Endothelial cell of umbilical vein (primary cell): ENCODE data around the gene DPEP2. TPM values are rescaled to one million over a fixed set of nuclear protein-coding genes. Genes with fewer than 3 reads are reported as not detected.

Experiments
- BruUV-seq: library from RNA; stranded (reverse); fragments of 400-500 nt; replicated peaks from 2 replicates; lab custom pipeline; 2021; lab: Mats Ljungman, UMichigan
- CTCF ChIA-PET: fragments of 300-600, 350-600 bp; sonication (Branson Sonifier 250); formaldehyde crosslinking; loops from one replicate; lab custom pipeline; 2021; ENCODE audit warnings: antibody characterized with exemption, inconsistent platforms; lab: Charles Lee
- POLR2A ChIA-PET: fragments of 300-600, 350-600 bp; sonication (Branson Sonifier 250); formaldehyde crosslinking; loops from one replicate; lab custom pipeline; 2021; ENCODE audit warnings: antibody characterized with exemption, inconsistent platforms; lab: Charles Lee
- DNase-seq: peaks from one replicate; pipeline ENCODE4 v3.0.0-alpha.2; 2011; ENCODE audit warnings: low read depth, low spot score
- FAIRE-seq: peaks from 2 replicates; lab custom pipeline; 2011; peaks lifted over from hg19 to GRCh38; lab: Jason Lieb, UNC
- H2AFZ ChIP-seq: 2 replicates; pipeline ENCODE4 v1.6.0; 2012; ENCODE audit warnings: low read depth, low read length, control low read depth, inconsistent platforms
- H3K27ac ChIP-seq: 2 replicates; pipeline ENCODE4 v1.5.1; 2011; ENCODE audit warnings: low read depth, mild to moderate bottlenecking, control low read depth, low read length, moderate library complexity; ENCODE audit not compliant: insufficient read depth
- H3K27me3 ChIP-seq, 2 experiments: 2 replicates each; pipeline versions ENCODE4 v1.6.0 to v1.6.1; 2011; ENCODE audit warnings: low read length in 2 of 2, mixed read lengths in 1 of 2; ENCODE audit not compliant: control insufficient read depth in 2 of 2, insufficient read depth in 2 of 2
- H3K36me3 ChIP-seq, 2 experiments: 2 replicates in 1 of 2; 3 replicates in 1 of 2; pipeline ENCODE4 v1.5.1; 2011; ENCODE audit warnings: low read length in 2 of 2, mild to moderate bottlenecking in 1 of 2, moderate library complexity in 1 of 2; ENCODE audit not compliant: control insufficient read depth in 2 of 2, insufficient read depth in 2 of 2; ENCODE audit errors: extremely low read depth in 1 of 2
- H3K4me1 ChIP-seq: 3 replicates; pipeline ENCODE4 v1.5.1; 2011; ENCODE audit warnings: mild to moderate bottlenecking, low read length; ENCODE audit not compliant: control insufficient read depth, insufficient read depth; ENCODE audit errors: extremely low read depth
- H3K4me2 ChIP-seq: 2 replicates; pipeline ENCODE4 v1.6.1; 2011; ENCODE audit warnings: low read length, control low read depth, mixed read lengths; ENCODE audit not compliant: insufficient read depth
- H3K4me3 ChIP-seq, 3 experiments: fragments of 200-600 bp in 1 of 3; sonication (generic), shearing (Covaris generic) in 1 of 3; replicated peaks in 1 of 3; 2 replicates each; pipeline ENCODE4 v1.5.1; 2011 to 2016; ENCODE audit warnings: control low read depth in 3 of 3, low read length in 3 of 3, mild to moderate bottlenecking in 2 of 3, inconsistent platforms in 1 of 3, low read depth in 1 of 3, moderate library complexity in 1 of 3; ENCODE audit not compliant: insufficient read depth in 1 of 3
- H3K79me2 ChIP-seq: 2 replicates; pipeline ENCODE4 v1.6.0; 2012; ENCODE audit warnings: low read length, inconsistent platforms; ENCODE audit not compliant: control insufficient read depth, insufficient read depth
- H3K9ac ChIP-seq: replicated peaks from 2 replicates; pipeline ENCODE3; 2011; ENCODE audit warnings: low read length, control low read depth; ENCODE audit not compliant: insufficient read depth; ENCODE audit errors: extremely low read depth
- H3K9me1 ChIP-seq: replicated peaks from 3 replicates; pipeline ENCODE4 v1.6.0; 2011; ENCODE audit warnings: mild to moderate bottlenecking, low read length; ENCODE audit not compliant: control insufficient read depth, insufficient read depth; ENCODE audit errors: extremely low read depth
- H3K9me3 ChIP-seq: replicated peaks from 2 replicates; pipeline ENCODE4 v1.5.1; 2012; ENCODE audit warnings: low read length, inconsistent platforms; ENCODE audit not compliant: control insufficient read depth, insufficient read depth
- H4K20me1 ChIP-seq: replicated peaks from 2 replicates; pipeline ENCODE3; 2011; ENCODE audit warnings: mild to moderate bottlenecking, low read length; ENCODE audit not compliant: control insufficient read depth, insufficient read depth; ENCODE audit errors: extremely low read depth
- CTCF ChIP-seq, 2 donors: IDR thresholded peaks; 1 replicate in 1 of 2; 2 replicates in 1 of 2; pipeline ENCODE4 v1.5.1; 2011; ENCODE audit warnings: low read length in 2 of 2, mild to moderate bottlenecking in 2 of 2, moderate library complexity in 2 of 2, control low read depth in 1 of 2, inconsistent platforms in 1 of 2, low read depth in 1 of 2; ENCODE audit not compliant: insufficient read depth in 1 of 2; ENCODE audit errors: extremely low read depth in 1 of 2
- EZH2 ChIP-seq: IDR thresholded peaks from 2 replicates; pipeline ENCODE4 v1.6.1; 2012; ENCODE audit warnings: borderline replicate concordance, low read depth, mild to moderate bottlenecking, moderate library complexity, low read length, inconsistent platforms; ENCODE audit not compliant: severe bottlenecking
- FOS ChIP-seq: IDR thresholded peaks from 2 replicates; pipeline ENCODE4 v1.6.1; 2011; ENCODE audit warnings: mild to moderate bottlenecking, low read length, moderate library complexity, borderline replicate concordance; ENCODE audit not compliant: insufficient read depth
- GATA2 ChIP-seq: IDR thresholded peaks from 2 replicates; pipeline ENCODE4 v1.7.0; 2011; ENCODE audit warnings: low read depth, mild to moderate bottlenecking, moderate library complexity, mixed read lengths, low read length; ENCODE audit not compliant: insufficient read length, insufficient read depth
- JUN ChIP-seq: IDR thresholded peaks from 2 replicates; pipeline ENCODE4 v1.6.1; 2011; ENCODE audit warnings: borderline replicate concordance, low read depth; ENCODE audit not compliant: insufficient read length, insufficient read depth
- MAX ChIP-seq: IDR thresholded peaks from 2 replicates; pipeline ENCODE4 v1.6.1; 2011; ENCODE audit not compliant: insufficient read depth, insufficient read length
- MYC ChIP-seq: IDR thresholded peaks from one replicate; pipeline ENCODE4 v1.6.1; 2011; ENCODE audit warnings: mild to moderate bottlenecking, low read depth, low read length
- POLR2A ChIP-seq: IDR thresholded peaks from 2 replicates; pipeline ENCODE4 v1.6.1; 2012; ENCODE audit warnings: low read depth, mild to moderate bottlenecking, control low read depth, low read length
- POLR2AphosphoS5 ChIP-seq: IDR thresholded peaks from 2 replicates; pipeline ENCODE4 v1.6.1; 2012; ENCODE audit warnings: low read depth, mild to moderate bottlenecking, control low read depth, low read length, moderate library complexity; ENCODE audit not compliant: insufficient read depth
- dilution Hi-C: fragments of 300-500 bp; cut with MboI; formaldehyde crosslinking; loops from one replicate; pipeline ENCODE4 v1.15.0; 2019; ENCODE audit warnings: low sequenced_read_pairs; ENCODE audit not compliant: extremely low pct_ligation_motif_present
- intact Hi-C: fragments of 100-400 bp; cut with micrococcal nuclease; formaldehyde crosslinking; loops from one replicate; pipeline ENCODE4 v1.10.0; 2022
- polyA plus RNA-seq, 4 experiments: library from polyadenylated mRNA; depleted of rRNA in 3 of 4; stranded (reverse) in 3 of 4; unstranded in 1 of 4; fragments of >200 nt; gene quantifications; 2 replicates each; pipeline versions ENCODE4 v1.2.1 to v1.2.3, GENCODE V29; 2011 to 2012; ENCODE audit warnings: missing spikeins in 1 of 4
- total RNA-seq: library from RNA; stranded (reverse); gene quantifications from 2 replicates; pipeline ENCODE4 v1.2.3, GENCODE V29; 2021

Gene DPEP2
- total and polyA plus RNA-seq, 2 donors (not counting 3 experiments of a cell fraction or from before 2014, with no cell fraction given): 0.27 to 1.8 TPM

- no TSS peak for BruUV-seq
These were observed 38.7 kb upstream of the DPEP2 start for GRCh38 chr16:68037841-68038597.

More at GRCh38 chr16:68037841-68038597, 38.7 kb upstream of the DPEP2 start:
- no peaks in the 10 kb centered on the region for H3K4me1 ChIP-seq
- no peak overlapping the region for H3K4me2 ChIP-seq
- H3K36me3 ChIP-seq: peaks cover 0 to 3% of the 10 kb centered on the region in 2 experiments
- no peak overlapping the region for H3K27ac ChIP-seq
- H3K9me1 ChIP-seq: no peaks in the 10 kb centered on the region
- POLR2A ChIA-PET: interaction anchor here (0.7 kb wide), 1 partner anchor 70 kb away, joined by 3 read pairs; no protein-coding TSS in a partner anchor
- CTCF ChIA-PET: interaction anchor here (1.2 kb wide), 1 partner anchor 9 kb away, joined by 3 read pairs; no protein-coding TSS in a partner anchor
- H4K20me1 ChIP-seq: no peaks in the 10 kb centered on the region
- FAIRE-seq (no peak), DNase-seq (no peak)
- intact Hi-C loops (no loop called here), dilution Hi-C loops (no loop called here)
- H3K9ac ChIP-seq: no peak overlapping the region
- H3K4me3 ChIP-seq: no peak overlapping the region
- no peaks in the 10 kb centered on the region for H3K79me2 ChIP-seq
- TF ChIP-seq GATA2 (no peak), EZH2 (no peak), MYC (no peak), CTCF (IDR thresholded peaks at IDR 0.05; ENCODE audit: extremely low read depth in 1 of 2, insufficient read depth in 1 of 2, low read depth in 1 of 2, low read length in 2 of 2) (no peak), POLR2AphosphoS5 (no peak), FOS (no peak), JUN (no peak), POLR2A (no peak), MAX (no peak)
- no peaks in the 10 kb centered on the region for H3K27me3 ChIP-seq
- H3K9me3 ChIP-seq: no peaks in the 10 kb centered on the region
- no peak overlapping the region for H2AFZ ChIP-seq
